Endothelial cell of umbilical vein (primary cell): ENCODE results near the gene BMX. TPM values are rescaled to one million over a fixed set of nuclear protein-coding genes. Genes with fewer than 3 reads are reported as not detected.

Experiments
- BruUV-seq: library from RNA; stranded (reverse); fragments of 400-500 nt; replicated peaks from 2 replicates; lab custom pipeline; 2021; lab: Mats Ljungman, UMichigan
- CTCF ChIA-PET: fragments of 300-600, 350-600 bp; sonication (Branson Sonifier 250); formaldehyde crosslinking; loops from one replicate; lab custom pipeline; 2021; ENCODE audit warnings: antibody characterized with exemption, inconsistent platforms; lab: Charles Lee
- POLR2A ChIA-PET: fragments of 300-600, 350-600 bp; sonication (Branson Sonifier 250); formaldehyde crosslinking; loops from one replicate; lab custom pipeline; 2021; ENCODE audit warnings: antibody characterized with exemption, inconsistent platforms; lab: Charles Lee
- DNase-seq: peaks from one replicate; pipeline ENCODE4 v3.0.0-alpha.2; 2011; ENCODE audit warnings: low read depth, low spot score
- FAIRE-seq: peaks from 2 replicates; lab custom pipeline; 2011; peaks lifted over from hg19 to GRCh38; lab: Jason Lieb, UNC
- H2AFZ ChIP-seq: 2 replicates; pipeline ENCODE4 v1.6.0; 2012; ENCODE audit warnings: low read depth, low read length, control low read depth, inconsistent platforms
- H3K27ac ChIP-seq: 2 replicates; pipeline ENCODE4 v1.5.1; 2011; ENCODE audit warnings: low read depth, mild to moderate bottlenecking, control low read depth, low read length, moderate library complexity; ENCODE audit not compliant: insufficient read depth
- H3K27me3 ChIP-seq, 2 experiments: 2 replicates each; pipeline versions ENCODE4 v1.6.0 to v1.6.1; 2011; ENCODE audit warnings: low read length in 2 of 2, mixed read lengths in 1 of 2; ENCODE audit not compliant: control insufficient read depth in 2 of 2, insufficient read depth in 2 of 2
- H3K36me3 ChIP-seq, 2 experiments: 2 replicates in 1 of 2; 3 replicates in 1 of 2; pipeline ENCODE4 v1.5.1; 2011; ENCODE audit warnings: low read length in 2 of 2, mild to moderate bottlenecking in 1 of 2, moderate library complexity in 1 of 2; ENCODE audit not compliant: control insufficient read depth in 2 of 2, insufficient read depth in 2 of 2; ENCODE audit errors: extremely low read depth in 1 of 2
- H3K4me1 ChIP-seq: 3 replicates; pipeline ENCODE4 v1.5.1; 2011; ENCODE audit warnings: mild to moderate bottlenecking, low read length; ENCODE audit not compliant: control insufficient read depth, insufficient read depth; ENCODE audit errors: extremely low read depth
- H3K4me2 ChIP-seq: 2 replicates; pipeline ENCODE4 v1.6.1; 2011; ENCODE audit warnings: low read length, control low read depth, mixed read lengths; ENCODE audit not compliant: insufficient read depth
- H3K4me3 ChIP-seq, 3 experiments: fragments of 200-600 bp in 1 of 3; sonication (generic), shearing (Covaris generic) in 1 of 3; replicated peaks in 1 of 3; 2 replicates each; pipeline ENCODE4 v1.5.1; 2011 to 2016; ENCODE audit warnings: control low read depth in 3 of 3, low read length in 3 of 3, mild to moderate bottlenecking in 2 of 3, inconsistent platforms in 1 of 3, low read depth in 1 of 3, moderate library complexity in 1 of 3; ENCODE audit not compliant: insufficient read depth in 1 of 3
- H3K79me2 ChIP-seq: 2 replicates; pipeline ENCODE4 v1.6.0; 2012; ENCODE audit warnings: low read length, inconsistent platforms; ENCODE audit not compliant: control insufficient read depth, insufficient read depth
- H3K9ac ChIP-seq: replicated peaks from 2 replicates; pipeline ENCODE3; 2011; ENCODE audit warnings: low read length, control low read depth; ENCODE audit not compliant: insufficient read depth; ENCODE audit errors: extremely low read depth
- H3K9me1 ChIP-seq: replicated peaks from 3 replicates; pipeline ENCODE4 v1.6.0; 2011; ENCODE audit warnings: mild to moderate bottlenecking, low read length; ENCODE audit not compliant: control insufficient read depth, insufficient read depth; ENCODE audit errors: extremely low read depth
- H3K9me3 ChIP-seq: replicated peaks from 2 replicates; pipeline ENCODE4 v1.5.1; 2012; ENCODE audit warnings: low read length, inconsistent platforms; ENCODE audit not compliant: control insufficient read depth, insufficient read depth
- H4K20me1 ChIP-seq: replicated peaks from 2 replicates; pipeline ENCODE3; 2011; ENCODE audit warnings: mild to moderate bottlenecking, low read length; ENCODE audit not compliant: control insufficient read depth, insufficient read depth; ENCODE audit errors: extremely low read depth
- EZH2 ChIP-seq: IDR thresholded peaks from 2 replicates; pipeline ENCODE4 v1.6.1; 2012; ENCODE audit warnings: borderline replicate concordance, low read depth, mild to moderate bottlenecking, moderate library complexity, low read length, inconsistent platforms; ENCODE audit not compliant: severe bottlenecking
- FOS ChIP-seq: IDR thresholded peaks from 2 replicates; pipeline ENCODE4 v1.6.1; 2011; ENCODE audit warnings: mild to moderate bottlenecking, low read length, moderate library complexity, borderline replicate concordance; ENCODE audit not compliant: insufficient read depth
- GATA2 ChIP-seq: IDR thresholded peaks from 2 replicates; pipeline ENCODE4 v1.7.0; 2011; ENCODE audit warnings: low read depth, mild to moderate bottlenecking, moderate library complexity, mixed read lengths, low read length; ENCODE audit not compliant: insufficient read length, insufficient read depth
- JUN ChIP-seq: IDR thresholded peaks from 2 replicates; pipeline ENCODE4 v1.6.1; 2011; ENCODE audit warnings: borderline replicate concordance, low read depth; ENCODE audit not compliant: insufficient read length, insufficient read depth
- MYC ChIP-seq: IDR thresholded peaks from one replicate; pipeline ENCODE4 v1.6.1; 2011; ENCODE audit warnings: mild to moderate bottlenecking, low read depth, low read length
- POLR2A ChIP-seq: IDR thresholded peaks from 2 replicates; pipeline ENCODE4 v1.6.1; 2012; ENCODE audit warnings: low read depth, mild to moderate bottlenecking, control low read depth, low read length
- POLR2AphosphoS5 ChIP-seq: IDR thresholded peaks from 2 replicates; pipeline ENCODE4 v1.6.1; 2012; ENCODE audit warnings: low read depth, mild to moderate bottlenecking, control low read depth, low read length, moderate library complexity; ENCODE audit not compliant: insufficient read depth
- dilution Hi-C: fragments of 300-500 bp; cut with MboI; formaldehyde crosslinking; loops from one replicate; pipeline ENCODE4 v1.15.0; 2019; ENCODE audit warnings: low sequenced_read_pairs; ENCODE audit not compliant: extremely low pct_ligation_motif_present
- intact Hi-C: fragments of 100-400 bp; cut with micrococcal nuclease; formaldehyde crosslinking; loops from one replicate; pipeline ENCODE4 v1.10.0; 2022
- polyA plus RNA-seq, 4 experiments: library from polyadenylated mRNA; depleted of rRNA in 3 of 4; stranded (reverse) in 3 of 4; unstranded in 1 of 4; fragments of >200 nt; gene quantifications; 2 replicates each; pipeline versions ENCODE4 v1.2.1 to v1.2.3, GENCODE V29; 2011 to 2012; ENCODE audit warnings: missing spikeins in 1 of 4
- total RNA-seq: library from RNA; stranded (reverse); gene quantifications from 2 replicates; pipeline ENCODE4 v1.2.3, GENCODE V29; 2021
- TF ChIP-seq, protein P1 (sequence below): IDR thresholded peaks from 2 replicates; pipeline ENCODE4 v1.6.1; 2011; ENCODE audit not compliant: insufficient read depth, insufficient read length
- TF ChIP-seq, protein P2 (sequence below), 2 donors: IDR thresholded peaks; 1 replicate in 1 of 2; 2 replicates in 1 of 2; pipeline ENCODE4 v1.5.1; 2011; ENCODE audit warnings: low read length in 2 of 2, mild to moderate bottlenecking in 2 of 2, moderate library complexity in 2 of 2, control low read depth in 1 of 2, inconsistent platforms in 1 of 2, low read depth in 1 of 2; ENCODE audit not compliant: insufficient read depth in 1 of 2; ENCODE audit errors: extremely low read depth in 1 of 2

Gene BMX
- total and polyA plus RNA-seq, 2 donors (not counting 3 experiments of a cell fraction or from before 2014, with no cell fraction given), result 49.8 to 105 TPM

DNA sequence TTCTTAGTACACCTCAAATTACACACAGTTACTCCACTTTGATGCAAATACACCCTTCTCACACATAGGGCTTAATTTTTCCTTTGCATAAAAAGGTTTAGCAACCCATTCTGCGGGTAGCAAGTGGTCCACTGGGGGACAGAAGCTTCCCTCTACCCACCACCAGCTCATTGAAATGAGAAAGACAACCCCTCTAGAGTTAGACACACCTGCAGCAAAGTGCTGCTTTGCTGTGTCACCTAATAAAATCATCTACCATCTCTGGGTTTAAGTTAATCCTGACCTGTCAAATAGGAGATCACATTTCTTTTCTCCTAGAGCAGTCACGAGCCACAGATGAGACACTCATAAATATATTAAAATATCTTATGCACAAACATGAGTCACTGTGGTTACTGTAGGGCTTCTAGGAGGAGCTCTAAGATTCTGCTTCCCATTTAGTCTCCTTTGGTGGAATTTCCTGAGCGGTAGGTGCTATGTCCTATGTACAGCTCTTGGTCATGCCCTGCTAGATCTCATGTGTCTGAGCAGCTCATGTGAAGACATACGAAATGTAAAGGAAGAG is 11.9 kb downstream of the BMX start:
- no TSS peak for BruUV-seq
- Histone ChIP-seq H4K20me1 (no peaks in the 10 kb centered on the region), H3K27me3 (no peaks in the 10 kb centered on the region), H3K4me3 (no peak overlapping the region), H3K9ac (no peak overlapping the region), H3K4me1 (peaks cover 63% of the 10 kb centered on the region), H3K36me3 (peaks cover 7 to 12% of the 10 kb centered on the region in 2 experiments), H3K79me2 (no peaks in the 10 kb centered on the region), H3K9me1 (no peaks in the 10 kb centered on the region), H3K4me2 (peak overlapping the region; percentile 4), H2AFZ (no peak overlapping the region), H3K9me3 (no peaks in the 10 kb centered on the region), H3K27ac (peak overlapping the region; percentile 81)
- TF ChIP-seq FOS, result peak; percentile 33
- TF ChIP-seq, protein P1, sequence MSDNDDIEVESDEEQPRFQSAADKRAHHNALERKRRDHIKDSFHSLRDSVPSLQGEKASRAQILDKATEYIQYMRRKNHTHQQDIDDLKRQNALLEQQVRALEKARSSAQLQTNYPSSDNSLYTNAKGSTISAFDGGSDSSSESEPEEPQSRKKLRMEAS, result no peak
- FAIRE-seq (peak; percentile 88), DNase-seq (no peak)
- POLR2A ChIA-PET, result interaction anchor here (0.5 kb wide), 1 partner anchor 52 kb away, joined by 3 read pairs; no protein-coding TSS in a partner anchor
- dilution Hi-C loops (no loop called here), intact Hi-C loops (no loop called here)
- CTCF ChIA-PET, result interaction anchor here (0.8 to 1.5 kb wide), 5 partner anchors 9 to 53 kb away, joined by 3 to 10 read pairs (median 4); no protein-coding TSS in a partner anchor

DNA sequence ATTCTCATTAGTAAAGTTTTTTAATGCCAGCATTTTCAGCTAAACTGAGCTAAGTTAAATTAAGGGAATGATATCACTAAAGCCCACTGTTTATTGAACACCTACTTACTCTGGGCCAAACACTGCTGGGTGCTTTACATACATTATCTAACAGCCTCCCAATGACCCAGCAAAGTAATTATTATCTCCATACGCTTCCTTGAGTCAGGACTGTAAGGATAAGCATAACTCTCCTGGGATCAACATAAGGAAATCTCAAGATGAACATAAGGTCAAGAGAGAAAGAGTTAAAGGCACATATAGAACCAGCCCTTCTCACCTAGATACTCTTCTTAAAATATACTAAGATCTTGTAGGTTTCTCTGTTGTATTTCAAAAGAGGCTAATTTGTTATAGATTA is 13.7 kb downstream of the BMX start:
- dilution Hi-C loops, result no loop called here
- no peaks in the 10 kb centered on the region for H3K9me3 ChIP-seq
- peaks cover 12 to 17% of the 10 kb centered on the region in 2 experiments for H3K36me3 ChIP-seq
- peaks cover 66% of the 10 kb centered on the region for H3K4me1 ChIP-seq
- TF ChIP-seq MYC (no peak), EZH2 (no peak), FOS (no peak), POLR2AphosphoS5 (no peak), POLR2A (no peak), JUN (no peak), GATA2 (no peak)
- TF ChIP-seq, protein P2, sequence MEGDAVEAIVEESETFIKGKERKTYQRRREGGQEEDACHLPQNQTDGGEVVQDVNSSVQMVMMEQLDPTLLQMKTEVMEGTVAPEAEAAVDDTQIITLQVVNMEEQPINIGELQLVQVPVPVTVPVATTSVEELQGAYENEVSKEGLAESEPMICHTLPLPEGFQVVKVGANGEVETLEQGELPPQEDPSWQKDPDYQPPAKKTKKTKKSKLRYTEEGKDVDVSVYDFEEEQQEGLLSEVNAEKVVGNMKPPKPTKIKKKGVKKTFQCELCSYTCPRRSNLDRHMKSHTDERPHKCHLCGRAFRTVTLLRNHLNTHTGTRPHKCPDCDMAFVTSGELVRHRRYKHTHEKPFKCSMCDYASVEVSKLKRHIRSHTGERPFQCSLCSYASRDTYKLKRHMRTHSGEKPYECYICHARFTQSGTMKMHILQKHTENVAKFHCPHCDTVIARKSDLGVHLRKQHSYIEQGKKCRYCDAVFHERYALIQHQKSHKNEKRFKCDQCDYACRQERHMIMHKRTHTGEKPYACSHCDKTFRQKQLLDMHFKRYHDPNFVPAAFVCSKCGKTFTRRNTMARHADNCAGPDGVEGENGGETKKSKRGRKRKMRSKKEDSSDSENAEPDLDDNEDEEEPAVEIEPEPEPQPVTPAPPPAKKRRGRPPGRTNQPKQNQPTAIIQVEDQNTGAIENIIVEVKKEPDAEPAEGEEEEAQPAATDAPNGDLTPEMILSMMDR (IDR thresholded peaks at IDR 0.05; ENCODE audit: extremely low read depth in 1 of 2, insufficient read depth in 1 of 2, low read depth in 1 of 2, low read length in 2 of 2), result no peak
- TF ChIP-seq, protein P1, result no peak
- H4K20me1 ChIP-seq, result no peaks in the 10 kb centered on the region
- intact Hi-C loops, result no loop called here
- peak overlapping the region; percentile 22 for H3K27ac ChIP-seq
- H3K4me3 ChIP-seq, result no peak overlapping the region
- peak overlapping the region; percentile 9 for H3K9ac ChIP-seq
- CTCF ChIA-PET, result no interaction called here
- no peaks in the 10 kb centered on the region for H3K79me2 ChIP-seq
- no peaks in the 10 kb centered on the region for H3K27me3 ChIP-seq
- POLR2A ChIA-PET, result no interaction called here
- DNase-seq (no peak), FAIRE-seq (no peak)
- H3K9me1 ChIP-seq, result no peaks in the 10 kb centered on the region
- no peak overlapping the region for H2AFZ ChIP-seq
- H3K4me2 ChIP-seq, result no peak overlapping the region
- BruUV-seq, result no TSS peak
